ENCODE measurements around the gene BTRC.

DNA sequence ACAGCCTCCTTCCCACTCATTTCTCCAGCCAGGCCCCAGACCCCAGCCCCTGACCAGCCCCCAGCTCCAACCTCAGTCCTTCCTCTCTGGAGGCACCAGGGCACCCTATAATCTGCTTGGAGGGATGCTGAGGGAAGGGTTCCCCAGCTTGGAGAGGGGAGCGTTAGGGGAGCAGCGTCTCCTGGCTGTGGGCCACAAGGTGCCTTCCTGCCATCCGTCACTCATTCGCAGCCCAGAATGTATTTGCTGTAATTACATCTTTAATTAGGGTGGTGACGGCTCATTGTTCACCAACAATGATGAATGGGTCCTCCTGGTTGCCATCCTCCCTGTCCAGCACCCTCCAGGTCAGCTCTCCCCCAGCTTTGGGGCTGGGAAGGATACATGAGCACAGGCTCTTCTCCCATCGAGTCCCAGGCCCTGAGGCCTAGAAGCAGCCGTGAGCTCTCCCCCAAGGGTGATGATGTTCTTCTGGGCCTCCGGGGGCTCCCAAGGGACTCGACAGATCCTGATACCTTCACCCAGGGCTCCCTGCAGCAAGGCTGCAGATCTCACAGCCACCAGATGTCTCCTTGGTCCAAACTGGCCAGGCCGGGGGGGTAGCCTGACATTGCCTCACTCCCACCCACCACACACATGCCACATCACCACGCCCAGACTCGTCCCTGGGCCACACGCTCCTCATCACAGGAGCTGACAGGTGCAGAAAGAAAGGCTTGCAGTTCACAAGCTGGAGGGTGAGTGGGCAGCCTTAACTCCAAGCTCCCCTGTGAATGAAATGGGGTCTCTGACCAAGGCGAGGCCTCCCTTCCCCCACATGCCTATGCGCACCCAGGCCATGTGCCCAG is 207.3 kb downstream of the BTRC start:
- TF ChIP-seq, protein P1, sequence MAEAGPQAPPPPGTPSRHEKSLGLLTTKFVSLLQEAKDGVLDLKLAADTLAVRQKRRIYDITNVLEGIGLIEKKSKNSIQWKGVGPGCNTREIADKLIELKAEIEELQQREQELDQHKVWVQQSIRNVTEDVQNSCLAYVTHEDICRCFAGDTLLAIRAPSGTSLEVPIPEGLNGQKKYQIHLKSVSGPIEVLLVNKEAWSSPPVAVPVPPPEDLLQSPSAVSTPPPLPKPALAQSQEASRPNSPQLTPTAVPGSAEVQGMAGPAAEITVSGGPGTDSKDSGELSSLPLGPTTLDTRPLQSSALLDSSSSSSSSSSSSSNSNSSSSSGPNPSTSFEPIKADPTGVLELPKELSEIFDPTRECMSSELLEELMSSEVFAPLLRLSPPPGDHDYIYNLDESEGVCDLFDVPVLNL (CRISPR knock-in tag; IDR thresholded peaks at IDR 0.05; ENCODE audit: borderline replicate concordance, low read depth): no peak
- TF ChIP-seq, protein P2, sequence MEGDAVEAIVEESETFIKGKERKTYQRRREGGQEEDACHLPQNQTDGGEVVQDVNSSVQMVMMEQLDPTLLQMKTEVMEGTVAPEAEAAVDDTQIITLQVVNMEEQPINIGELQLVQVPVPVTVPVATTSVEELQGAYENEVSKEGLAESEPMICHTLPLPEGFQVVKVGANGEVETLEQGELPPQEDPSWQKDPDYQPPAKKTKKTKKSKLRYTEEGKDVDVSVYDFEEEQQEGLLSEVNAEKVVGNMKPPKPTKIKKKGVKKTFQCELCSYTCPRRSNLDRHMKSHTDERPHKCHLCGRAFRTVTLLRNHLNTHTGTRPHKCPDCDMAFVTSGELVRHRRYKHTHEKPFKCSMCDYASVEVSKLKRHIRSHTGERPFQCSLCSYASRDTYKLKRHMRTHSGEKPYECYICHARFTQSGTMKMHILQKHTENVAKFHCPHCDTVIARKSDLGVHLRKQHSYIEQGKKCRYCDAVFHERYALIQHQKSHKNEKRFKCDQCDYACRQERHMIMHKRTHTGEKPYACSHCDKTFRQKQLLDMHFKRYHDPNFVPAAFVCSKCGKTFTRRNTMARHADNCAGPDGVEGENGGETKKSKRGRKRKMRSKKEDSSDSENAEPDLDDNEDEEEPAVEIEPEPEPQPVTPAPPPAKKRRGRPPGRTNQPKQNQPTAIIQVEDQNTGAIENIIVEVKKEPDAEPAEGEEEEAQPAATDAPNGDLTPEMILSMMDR (IDR thresholded peaks at IDR 0.05): no peak
